K562 (cell line): ENCODE measurements around the gene ETV7.

ENCODE experiments used
- CTCF ChIP-seq, 3 experiments: IDR thresholded peaks in 2 of 3; conservative IDR thresholded peaks in 1 of 3; 2 replicates each; pipeline ENCODE4 v1.5.1; 2011 to 2012; ENCODE audit warnings: low read length in 3 of 3, mild to moderate bottlenecking in 3 of 3, control low read depth in 2 of 3, improper control_type of control experiment in 1 of 3, inconsistent platforms in 1 of 3, low read depth in 1 of 3, mixed read lengths in 1 of 3, moderate library complexity in 1 of 3; ENCODE audit not compliant: insufficient read depth in 2 of 3
- E2F6 ChIP-seq, 2 experiments: IDR thresholded peaks; 2 replicates each; pipeline ENCODE4 v1.6.1; 2011; ENCODE audit warnings: borderline replicate concordance in 1 of 2, control low read depth in 1 of 2, low read depth in 1 of 2, low read length in 1 of 2, mild to moderate bottlenecking in 1 of 2, mixed read lengths in 1 of 2, moderate library complexity in 1 of 2; ENCODE audit not compliant: insufficient read depth in 1 of 2, insufficient read length in 1 of 2, poor library complexity in 1 of 2, severe bottlenecking in 1 of 2; ENCODE audit errors: extremely low read depth in 1 of 2
- PHF21A ChIP-seq: fragments of 450-650 bp; IDR thresholded peaks from 2 replicates; pipeline ENCODE4 v1.6.1; 2017; ENCODE audit warnings: low read depth, borderline replicate concordance
- RAD21 ChIP-seq, 2 experiments: fragments of 250-450 bp in 1 of 2; fragments of 450-650 bp in 1 of 2; sonication (Bioruptor Pico) in 1 of 2; formaldehyde crosslinking in 1 of 2; IDR thresholded peaks in 1 of 2; conservative IDR thresholded peaks in 1 of 2; 2 replicates each; pipeline versions ENCODE4 v1.4.0 to v1.8.0; 2020 to 2022; ENCODE audit warnings: mild to moderate bottlenecking in 2 of 2, moderate library complexity in 1 of 2
- RREB1 ChIP-seq: fragments of 250-450 bp; sonication (Bioruptor Pico); IDR thresholded peaks from 2 replicates; pipeline ENCODE4 v1.4.0; 2020
- ZBTB33 ChIP-seq: sonication (generic); formaldehyde crosslinking; IDR thresholded peaks from 2 replicates; pipeline ENCODE4 v1.8.1; 2023; ENCODE audit warnings: mild to moderate bottlenecking, missing genetic modification reagents
- ZC3H4 ChIP-seq: sonication (generic); formaldehyde crosslinking; IDR thresholded peaks from 2 replicates; pipeline ENCODE4 v1.9.0; 2021; ENCODE audit warnings: missing genetic modification reagents, borderline replicate concordance

GRCh38 chr6:36330366-36330765 is 57.1 kb downstream of the ETV7 start:
- no peak for TF ChIP-seq ZBTB33 (CRISPR knock-in tag)
- no peak for TF ChIP-seq E2F6 (IDR thresholded peaks at IDR 0.05; ENCODE audit: borderline replicate concordance in 1 of 2, extremely low read depth in 1 of 2, insufficient read depth in 1 of 2, insufficient read length in 1 of 2, low read depth in 1 of 2, low read length in 1 of 2, poor library complexity in 1 of 2, severe bottlenecking in 1 of 2)
- TF ChIP-seq RAD21 (CRISPR knock-in tag; conservative IDR thresholded peaks at IDR 0.05 in 1 of 2, IDR thresholded peaks at IDR 0.05 in 1 of 2), result no peak
- no peak for TF ChIP-seq PHF21A
- no peak for TF ChIP-seq CTCF (IDR thresholded peaks at IDR 0.05 in 2 of 3, conservative IDR thresholded peaks at IDR 0.05 in 1 of 3; ENCODE audit: insufficient read depth in 2 of 3, low read depth in 1 of 3, low read length in 3 of 3)
- no peak for TF ChIP-seq RREB1
- TF ChIP-seq ZC3H4 (CRISPR knock-in tag), result no peak
